CD8-positive, alpha-beta memory T cell (primary cell): ENCODE data around the gene NR6A1. TPM values are rescaled to one million over a fixed set of nuclear protein-coding genes. Genes with fewer than 3 reads are reported as not detected.
A peak's percentile ranks its signal among the peaks of the same experiment; 100 is the strongest.

Experiments used
- CTCF ChIA-PET: fragments of 350-600 bp; sonication (Branson Sonifier 250); formaldehyde crosslinking; loops from one replicate; lab custom pipeline; 2021; ENCODE audit warnings: antibody characterized with exemption; lab: Charles Lee
- POLR2A ChIA-PET: fragments of 350-600 bp; sonication (Branson Sonifier 250); formaldehyde crosslinking; loops from one replicate; lab custom pipeline; 2021; ENCODE audit warnings: antibody characterized with exemption; lab: Charles Lee
- DNase-seq, 5 donors: peaks; one replicate each; pipeline versions ENCODE4 v3.0.0 to v3.0.0-alpha.2; 2020 to 2022; ENCODE audit warnings: mixed read lengths in 1 of 5
- H3K27ac ChIP-seq: one replicate; pipeline ENCODE4 v1.7.0; 2013; ENCODE audit warnings: low read depth, mild to moderate bottlenecking, low read length, moderate library complexity
- H3K27me3 ChIP-seq: 2 replicates; pipeline ENCODE4 v1.7.0; 2013; ENCODE audit warnings: low read length, mild to moderate bottlenecking; ENCODE audit not compliant: insufficient read depth, poor library complexity, severe bottlenecking
- H3K36me3 ChIP-seq: 2 replicates; pipeline ENCODE4 v1.7.0; 2013; ENCODE audit warnings: mild to moderate bottlenecking, low read length, moderate library complexity; ENCODE audit not compliant: insufficient read depth
- H3K4me1 ChIP-seq: 2 replicates; pipeline ENCODE4 v1.7.0; 2013; ENCODE audit warnings: mild to moderate bottlenecking, low read length, moderate library complexity; ENCODE audit not compliant: insufficient read depth
- H3K4me3 ChIP-seq: 2 replicates; pipeline ENCODE4 v1.7.0; 2013; ENCODE audit warnings: mild to moderate bottlenecking, low read length
- H3K9me3 ChIP-seq: 2 replicates; pipeline ENCODE4 v1.7.0; 2013; ENCODE audit warnings: mild to moderate bottlenecking, low read length
- H3K27ac Mint-ChIP-seq, 8 donors: one replicate each; pipeline ENCODE4 v1.8.0; 2020 to 2021; ENCODE audit warnings: mixed read lengths in 8 of 8, mild to moderate bottlenecking in 6 of 8, inconsistent platforms in 3 of 8, moderate library complexity in 3 of 8
- H3K27me3 Mint-ChIP-seq, 2 donors: one replicate each; pipeline ENCODE4 v1.8.0; 2020 to 2021; ENCODE audit warnings: mixed read lengths in 2 of 2, mild to moderate bottlenecking in 1 of 2, moderate library complexity in 1 of 2
- H3K36me3 Mint-ChIP-seq, 3 donors: one replicate each; pipeline ENCODE4 v1.8.0; 2020 to 2021; ENCODE audit warnings: mixed read lengths in 3 of 3, inconsistent platforms in 1 of 3, mild to moderate bottlenecking in 1 of 3
- H3K4me1 Mint-ChIP-seq, 3 donors: one replicate each; pipeline ENCODE4 v1.8.0; 2020 to 2021; ENCODE audit warnings: mixed read lengths in 3 of 3, inconsistent platforms in 1 of 3, mild to moderate bottlenecking in 1 of 3
- H3K4me3 Mint-ChIP-seq, 7 donors: one replicate each; pipeline ENCODE4 v1.8.0; 2020 to 2021; ENCODE audit warnings: mixed read lengths in 7 of 7, mild to moderate bottlenecking in 6 of 7, moderate library complexity in 4 of 7, inconsistent platforms in 2 of 7
- H3K9me3 Mint-ChIP-seq, 5 donors: one replicate each; pipeline ENCODE4 v1.8.0; 2020 to 2022; ENCODE audit warnings: mixed read lengths in 5 of 5, mild to moderate bottlenecking in 3 of 5, moderate library complexity in 2 of 5, inconsistent platforms in 1 of 5
- polyA plus RNA-seq: library from polyadenylated mRNA; unstranded; fragments of 300-500 nt; fragmentation: Illumina TruSeq; gene quantifications from one replicate; pipeline ENCODE4 v1.2.3, GENCODE V29; 2021
- total RNA-seq, 2 experiments: library from RNA; stranded (reverse); gene quantifications; one replicate each; pipeline ENCODE4 v1.2.3, GENCODE V29; 2021

NR6A1 gene
- total and polyA plus RNA-seq, 3 experiments from 2014 or later = 2.4 to 3.0 TPM; not detected in 1

- no peak for DNase-seq
- Mint-ChIP-seq H3K36me3 (no peaks in the 10 kb centered on the region), H3K9me3 (no peaks in the 10 kb centered on the region), H3K27ac (no peak overlapping the region), H3K27me3 (peaks cover 0 to 23% of the 10 kb centered on the region in 2 donors), H3K4me3 (no peak overlapping the region), H3K4me1 (peaks cover 4 to 16% (median 5%) of the 10 kb centered on the region in 3 donors)
- Histone ChIP-seq H3K27ac (no peak overlapping the region), H3K36me3 (no peaks in the 10 kb centered on the region), H3K9me3 (no peaks in the 10 kb centered on the region), H3K4me3 (no peak overlapping the region), H3K27me3 (no peaks in the 10 kb centered on the region), H3K4me1 (peaks cover 9% of the 10 kb centered on the region)
- ChIA-PET POLR2A (no interaction called here), CTCF (no interaction called here)
Measured at GRCh38 chr9:124491049-124491975, 279.8 kb downstream of the NR6A1 start.

- Mint-ChIP-seq H3K4me3 (no peak overlapping the region), H3K36me3 (no peaks in the 10 kb centered on the region)
- CTCF ChIA-PET = no interaction called here
Measured at GRCh38 chr9:124490004-124490403, 281.1 kb downstream of the NR6A1 start.

GRCh38 chr9:124489222-124489621 lies 281.9 kb downstream of the NR6A1 start:
- H3K36me3 Mint-ChIP-seq = no peaks in the 10 kb centered on the region
- DNase-seq = no peak
- H3K27ac Mint-ChIP-seq = no peak overlapping the region
- H3K9me3 ChIP-seq = no peaks in the 10 kb centered on the region
- H3K27me3 Mint-ChIP-seq = peaks cover 0 to 18% of the 10 kb centered on the region in 2 donors
- H3K4me3 ChIP-seq = no peak overlapping the region
- ChIA-PET POLR2A (no interaction called here), CTCF (no interaction called here)
- no peak overlapping the region for H3K27ac ChIP-seq
- H3K36me3 ChIP-seq = no peaks in the 10 kb centered on the region
- no peak overlapping the region for H3K4me3 Mint-ChIP-seq
- no peaks in the 10 kb centered on the region for H3K9me3 Mint-ChIP-seq
- no peaks in the 10 kb centered on the region for H3K27me3 ChIP-seq
- H3K4me1 ChIP-seq = no peaks in the 10 kb centered on the region
- peaks cover 0 to 2% (median 0%) of the 10 kb centered on the region in 3 donors for H3K4me1 Mint-ChIP-seq

More at GRCh38 chr9:124490004-124490403, 281.1 kb downstream of the NR6A1 start:
- Mint-ChIP-seq H3K27ac (no peak overlapping the region), H3K4me1 (peaks cover 0 to 5% (median 0%) of the 10 kb centered on the region in 3 donors), H3K27me3 (peaks cover 0 to 20% of the 10 kb centered on the region in 2 donors), H3K9me3 (no peaks in the 10 kb centered on the region)
- H3K27me3 ChIP-seq = no peaks in the 10 kb centered on the region
- H3K4me3 ChIP-seq = no peak overlapping the region
- POLR2A ChIA-PET = no interaction called here
- no peak for DNase-seq
- H3K4me1 ChIP-seq = no peaks in the 10 kb centered on the region
- H3K27ac ChIP-seq = no peak overlapping the region
- H3K9me3 ChIP-seq = no peaks in the 10 kb centered on the region
- no peaks in the 10 kb centered on the region for H3K36me3 ChIP-seq

- ChIA-PET CTCF (no interaction called here), POLR2A (no interaction called here)
- Mint-ChIP-seq H3K36me3 (no peaks in the 10 kb centered on the region), H3K4me3 (no peak overlapping the region), H3K9me3 (no peaks in the 10 kb centered on the region), H3K4me1 (no peaks in the 10 kb centered on the region), H3K27ac (no peak overlapping the region), H3K27me3 (peaks cover 0 to 14% of the 10 kb centered on the region in 2 donors)
- Histone ChIP-seq H3K27ac (no peak overlapping the region), H3K4me1 (no peaks in the 10 kb centered on the region), H3K9me3 (no peaks in the 10 kb centered on the region), H3K4me3 (no peak overlapping the region), H3K27me3 (no peaks in the 10 kb centered on the region), H3K36me3 (no peaks in the 10 kb centered on the region)
- DNase-seq = no peak
Measured at GRCh38 chr9:124488641-124489210, 282.4 kb downstream of the NR6A1 start.

GRCh38 chr9:124487260-124488182 lies 283.6 kb downstream of the NR6A1 start:
- H3K27me3 ChIP-seq = no peaks in the 10 kb centered on the region
- ChIA-PET CTCF (no interaction called here), POLR2A (no interaction called here)
- no peaks in the 10 kb centered on the region for H3K9me3 ChIP-seq
- Mint-ChIP-seq H3K36me3 (no peaks in the 10 kb centered on the region), H3K27me3 (peaks cover 0 to 14% of the 10 kb centered on the region in 2 donors), H3K27ac (no peak overlapping the region), H3K9me3 (no peaks in the 10 kb centered on the region), H3K4me3 (no peak overlapping the region), H3K4me1 (no peaks in the 10 kb centered on the region)
- H3K27ac ChIP-seq = no peak overlapping the region
- H3K4me1 ChIP-seq = no peaks in the 10 kb centered on the region
- no peaks in the 10 kb centered on the region for H3K36me3 ChIP-seq
- no peak for DNase-seq
- no peak overlapping the region for H3K4me3 ChIP-seq

GRCh38 chr9:124486778-124487259 lies 284.3 kb downstream of the NR6A1 start:
- DNase-seq = no peak
- CTCF ChIA-PET = no interaction called here
- H3K36me3 Mint-ChIP-seq = no peaks in the 10 kb centered on the region

GRCh38 chr9:124485936-124486335 lies 285.2 kb downstream of the NR6A1 start:
- Mint-ChIP-seq H3K9me3 (no peaks in the 10 kb centered on the region), H3K27ac (peak overlapping the region in 1 of 8 donors; percentile 86), H3K4me3 (no peak overlapping the region), H3K27me3 (peaks cover 0 to 10% of the 10 kb centered on the region in 2 donors), H3K36me3 (no peaks in the 10 kb centered on the region), H3K4me1 (no peaks in the 10 kb centered on the region)
- Histone ChIP-seq H3K9me3 (no peaks in the 10 kb centered on the region), H3K36me3 (no peaks in the 10 kb centered on the region), H3K4me1 (no peaks in the 10 kb centered on the region), H3K27me3 (no peaks in the 10 kb centered on the region), H3K4me3 (no peak overlapping the region), H3K27ac (no peak overlapping the region)
- no peak for DNase-seq
- ChIA-PET POLR2A (no interaction called here), CTCF (no interaction called here)

More at GRCh38 chr9:124486778-124487259, 284.3 kb downstream of the NR6A1 start:
- POLR2A ChIA-PET = no interaction called here
- no peaks in the 10 kb centered on the region for H3K4me1 Mint-ChIP-seq
- Histone ChIP-seq H3K27ac (no peak overlapping the region), H3K4me3 (no peak overlapping the region), H3K27me3 (no peaks in the 10 kb centered on the region), H3K4me1 (no peaks in the 10 kb centered on the region), H3K9me3 (no peaks in the 10 kb centered on the region), H3K36me3 (no peaks in the 10 kb centered on the region)
- H3K4me3 Mint-ChIP-seq = no peak overlapping the region
- H3K27me3 Mint-ChIP-seq = peaks cover 0 to 14% of the 10 kb centered on the region in 2 donors
- H3K9me3 Mint-ChIP-seq = no peaks in the 10 kb centered on the region
- H3K27ac Mint-ChIP-seq = no peak overlapping the region
